LNCAP (cell line): Measurements from ENCODE around the gene ERMP1.

Experiments
- TF ChIP-seq, protein P1 (sequence below): fragments of 450-650 bp; IDR thresholded peaks from 2 replicates; pipeline ENCODE4 v1.5.1; 2017; ENCODE audit warnings: mild to moderate bottlenecking

Gene ERMP1

DNA sequence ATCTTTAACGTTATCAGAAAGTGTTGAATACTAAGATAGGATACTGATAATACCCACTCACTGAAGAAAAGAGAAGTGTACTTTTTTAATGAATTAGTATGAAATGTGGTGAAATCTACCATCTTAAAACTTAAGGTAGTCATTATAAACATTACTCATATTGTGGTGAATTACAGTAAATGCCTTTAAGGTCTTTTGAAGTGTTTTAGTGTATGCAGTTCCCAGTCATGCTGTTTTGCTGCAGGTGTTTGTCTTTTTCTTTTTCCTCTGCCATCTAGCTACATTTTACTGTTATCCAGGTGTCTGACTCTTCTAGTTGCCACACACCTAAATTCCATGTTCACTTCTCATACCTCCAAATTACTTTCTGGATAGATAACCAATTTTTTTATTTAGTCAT, 72.6 kb downstream of the ERMP1 start:
- TF ChIP-seq, protein P1, sequence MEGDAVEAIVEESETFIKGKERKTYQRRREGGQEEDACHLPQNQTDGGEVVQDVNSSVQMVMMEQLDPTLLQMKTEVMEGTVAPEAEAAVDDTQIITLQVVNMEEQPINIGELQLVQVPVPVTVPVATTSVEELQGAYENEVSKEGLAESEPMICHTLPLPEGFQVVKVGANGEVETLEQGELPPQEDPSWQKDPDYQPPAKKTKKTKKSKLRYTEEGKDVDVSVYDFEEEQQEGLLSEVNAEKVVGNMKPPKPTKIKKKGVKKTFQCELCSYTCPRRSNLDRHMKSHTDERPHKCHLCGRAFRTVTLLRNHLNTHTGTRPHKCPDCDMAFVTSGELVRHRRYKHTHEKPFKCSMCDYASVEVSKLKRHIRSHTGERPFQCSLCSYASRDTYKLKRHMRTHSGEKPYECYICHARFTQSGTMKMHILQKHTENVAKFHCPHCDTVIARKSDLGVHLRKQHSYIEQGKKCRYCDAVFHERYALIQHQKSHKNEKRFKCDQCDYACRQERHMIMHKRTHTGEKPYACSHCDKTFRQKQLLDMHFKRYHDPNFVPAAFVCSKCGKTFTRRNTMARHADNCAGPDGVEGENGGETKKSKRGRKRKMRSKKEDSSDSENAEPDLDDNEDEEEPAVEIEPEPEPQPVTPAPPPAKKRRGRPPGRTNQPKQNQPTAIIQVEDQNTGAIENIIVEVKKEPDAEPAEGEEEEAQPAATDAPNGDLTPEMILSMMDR: no peak

DNA sequence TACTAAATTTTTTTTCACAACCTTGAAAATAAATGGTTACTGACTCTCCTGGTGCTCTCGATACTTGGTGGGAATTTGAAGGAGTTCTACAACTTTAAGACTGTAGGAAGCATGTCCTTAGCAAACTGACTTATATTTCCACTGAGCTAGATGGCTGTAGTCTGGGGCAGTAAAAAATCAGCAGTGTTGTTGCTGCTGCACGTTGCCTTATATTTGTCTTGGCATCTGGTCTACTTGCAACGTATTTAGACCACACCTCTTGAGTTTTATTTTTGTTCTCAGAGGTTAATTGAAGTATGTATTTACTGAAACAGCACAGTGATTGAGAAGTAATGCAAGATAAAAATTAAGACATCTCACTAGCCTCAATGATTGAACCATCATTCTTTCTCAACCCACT, 76.3 kb downstream of the ERMP1 start:
- TF ChIP-seq, protein P1: no peak

DNA sequence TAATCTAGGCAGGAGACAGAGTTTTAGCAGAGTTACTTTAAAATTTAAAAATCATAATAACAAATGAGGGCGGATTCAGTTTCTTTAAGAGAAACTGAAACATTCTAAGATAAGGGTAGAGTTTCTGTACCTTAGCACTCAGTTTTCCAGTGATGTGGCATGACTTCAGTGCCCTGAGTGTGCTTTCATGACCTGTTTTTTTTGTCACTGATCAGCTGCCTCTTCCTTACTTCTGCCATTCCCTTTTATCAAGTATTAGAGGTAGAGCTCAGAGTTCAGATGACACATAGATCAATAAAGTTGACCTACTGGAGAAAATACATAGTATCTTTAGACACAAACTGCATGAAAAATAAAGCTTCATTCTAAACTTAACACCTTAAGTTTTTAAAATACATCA, 82.3 kb downstream of the ERMP1 start:
- TF ChIP-seq, protein P1: no peak

DNA sequence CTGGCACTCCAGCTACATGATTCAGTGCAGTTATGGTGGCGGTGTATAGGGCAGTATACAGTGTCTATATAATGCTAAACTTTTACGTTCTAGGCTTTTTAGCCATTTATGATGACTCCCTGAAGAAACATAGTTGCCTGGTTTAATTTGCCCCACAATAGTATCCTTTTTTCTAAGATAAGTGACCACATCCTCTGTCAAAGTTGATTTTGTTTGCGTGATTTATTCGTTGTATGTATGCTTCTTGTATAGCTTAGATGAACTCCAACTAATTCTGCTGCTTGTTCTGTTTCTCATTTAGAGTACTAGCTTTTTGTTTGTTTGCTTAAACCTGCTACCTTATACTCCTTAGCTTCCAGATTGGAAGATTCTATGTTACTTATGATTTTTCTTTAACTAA, 83.6 kb downstream of the ERMP1 start:
- TF ChIP-seq, protein P1: no peak

- TF ChIP-seq, protein P1: no peak
These were observed 84.5 kb downstream of the ERMP1 start for GRCh38 chr9:5748438-5748837.

GRCh38 chr9:5743109-5743508, 89.8 kb downstream of the ERMP1 start:
- TF ChIP-seq, protein P1: no peak

DNA sequence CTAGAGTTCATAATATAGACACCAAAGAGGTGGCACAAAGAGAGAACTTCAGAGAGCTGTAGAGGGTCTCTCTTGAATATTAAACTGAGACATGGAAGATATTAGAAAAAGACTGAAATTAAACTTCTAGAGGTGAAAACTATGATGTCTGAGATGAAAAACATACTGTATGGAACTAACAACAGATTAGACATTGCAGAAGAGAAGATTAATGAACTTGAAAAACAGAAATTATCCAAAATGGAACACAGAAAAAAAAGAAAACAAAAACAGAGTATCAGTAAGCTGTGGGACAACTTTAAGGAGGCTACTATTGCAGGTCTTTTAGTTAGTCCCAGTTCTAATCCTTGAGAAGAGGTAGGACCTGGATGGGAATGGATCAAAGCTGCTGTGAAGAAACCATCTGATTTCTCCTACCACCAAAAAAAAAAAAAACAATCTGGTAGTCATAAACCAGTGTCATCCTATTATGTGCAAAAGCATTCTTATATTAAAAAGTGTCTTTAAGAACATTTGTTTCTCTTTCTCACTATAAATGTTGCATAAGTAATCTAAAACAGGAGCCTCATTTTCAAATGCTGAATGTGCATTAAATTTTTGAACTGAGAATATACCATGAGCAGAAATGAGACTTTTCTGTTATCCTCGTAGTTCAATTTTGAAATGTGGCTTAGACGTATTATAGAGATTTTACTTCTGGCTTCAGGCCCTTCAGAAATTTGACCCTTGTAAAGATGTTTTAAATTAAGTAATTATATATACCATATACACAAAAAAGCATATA, 96.2 kb downstream of the ERMP1 start:
- TF ChIP-seq, protein P1: no peak

- TF ChIP-seq, protein P1: no peak
These were observed 97.8 kb downstream of the ERMP1 start for GRCh38 chr9:5735072-5735471.
